ENCODE results near the gene VAV3. TPM values are rescaled to one million over a fixed set of nuclear protein-coding genes. Genes with fewer than 3 reads are reported as not detected.

Gene VAV3
- total RNA-seq, 1 experiment from 2014 or later, result 38.2 TPM

DNA sequence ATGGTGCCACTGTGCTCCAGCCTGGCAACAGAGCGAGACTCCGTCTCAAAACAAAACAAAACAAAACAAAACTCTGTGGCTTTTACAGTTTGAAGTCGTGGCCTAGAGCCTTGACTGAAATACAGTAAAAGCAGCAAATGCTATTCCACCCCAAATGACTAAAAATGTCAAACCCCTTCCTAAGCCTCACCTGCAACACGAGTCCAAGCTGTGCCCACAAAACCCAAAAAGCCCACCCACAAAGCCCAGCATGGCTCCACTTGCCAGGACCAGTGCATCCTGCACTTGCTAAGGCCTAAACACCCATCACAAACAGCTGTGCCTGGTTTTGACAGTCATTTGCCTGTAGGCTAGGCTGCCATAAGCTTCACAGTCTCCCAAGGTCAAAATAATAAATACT is 21.3 kb downstream of the VAV3 start:
- CTCF ChIA-PET, result no interaction called here
- no peaks in the 10 kb centered on the region for H3K4me1 Mint-ChIP-seq (ENCODE audit: low read depth, unreplicated experiment)
- H3K27ac Mint-ChIP-seq (ENCODE audit: unreplicated experiment), result no peak overlapping the region
- intact Hi-C loops (cut with micrococcal nuclease; ENCODE audit: unreplicated experiment), result no loop called here
- TF ChIP-seq, protein P1, sequence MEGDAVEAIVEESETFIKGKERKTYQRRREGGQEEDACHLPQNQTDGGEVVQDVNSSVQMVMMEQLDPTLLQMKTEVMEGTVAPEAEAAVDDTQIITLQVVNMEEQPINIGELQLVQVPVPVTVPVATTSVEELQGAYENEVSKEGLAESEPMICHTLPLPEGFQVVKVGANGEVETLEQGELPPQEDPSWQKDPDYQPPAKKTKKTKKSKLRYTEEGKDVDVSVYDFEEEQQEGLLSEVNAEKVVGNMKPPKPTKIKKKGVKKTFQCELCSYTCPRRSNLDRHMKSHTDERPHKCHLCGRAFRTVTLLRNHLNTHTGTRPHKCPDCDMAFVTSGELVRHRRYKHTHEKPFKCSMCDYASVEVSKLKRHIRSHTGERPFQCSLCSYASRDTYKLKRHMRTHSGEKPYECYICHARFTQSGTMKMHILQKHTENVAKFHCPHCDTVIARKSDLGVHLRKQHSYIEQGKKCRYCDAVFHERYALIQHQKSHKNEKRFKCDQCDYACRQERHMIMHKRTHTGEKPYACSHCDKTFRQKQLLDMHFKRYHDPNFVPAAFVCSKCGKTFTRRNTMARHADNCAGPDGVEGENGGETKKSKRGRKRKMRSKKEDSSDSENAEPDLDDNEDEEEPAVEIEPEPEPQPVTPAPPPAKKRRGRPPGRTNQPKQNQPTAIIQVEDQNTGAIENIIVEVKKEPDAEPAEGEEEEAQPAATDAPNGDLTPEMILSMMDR (IDR thresholded peaks at IDR 0.05; ENCODE audit: unreplicated experiment), result no peak
- peaks cover 31% of the 10 kb centered on the region for H3K27me3 Mint-ChIP-seq (ENCODE audit: unreplicated experiment)
- peaks cover 4% of the 10 kb centered on the region for H3K9me3 Mint-ChIP-seq (ENCODE audit: low read depth, unreplicated experiment)
- BruUV-seq (replicated peaks), result no TSS peak
- DNase-seq, result no peak
- H3K4me3 Mint-ChIP-seq (ENCODE audit: low read depth, unreplicated experiment), result no peak overlapping the region
- H3K36me3 Mint-ChIP-seq (ENCODE audit: insufficient read depth, unreplicated experiment), result no peaks in the 10 kb centered on the region

DNA sequence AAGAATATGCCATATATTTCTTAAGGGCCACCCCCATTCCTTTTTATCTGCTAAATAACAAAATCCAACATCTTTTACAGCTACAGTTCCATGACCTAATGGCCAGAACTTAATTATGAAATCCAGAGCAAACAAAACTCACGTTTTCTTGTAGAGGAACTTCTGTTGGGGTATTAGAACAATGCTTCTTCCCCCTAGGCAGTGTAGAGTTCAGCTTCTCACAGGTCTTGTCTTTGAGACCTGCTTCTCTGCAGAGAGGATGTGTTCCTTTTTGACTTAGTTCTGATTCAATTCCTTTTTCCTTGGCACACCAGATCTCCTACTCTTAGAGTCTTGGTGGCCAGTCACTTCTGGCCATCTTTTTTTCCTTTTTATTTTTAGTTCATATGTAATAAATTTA is 22.2 kb downstream of the VAV3 start:
- peaks cover 31% of the 10 kb centered on the region for H3K27me3 Mint-ChIP-seq (ENCODE audit: unreplicated experiment)
- intact Hi-C loops (cut with micrococcal nuclease; ENCODE audit: unreplicated experiment), result no loop called here
- TF ChIP-seq, protein P1 (IDR thresholded peaks at IDR 0.05; ENCODE audit: unreplicated experiment), result no peak
- H3K36me3 Mint-ChIP-seq (ENCODE audit: insufficient read depth, unreplicated experiment), result no peaks in the 10 kb centered on the region
- no peak overlapping the region for H3K27ac Mint-ChIP-seq (ENCODE audit: unreplicated experiment)
- CTCF ChIA-PET, result no interaction called here
- no TSS peak for BruUV-seq (replicated peaks)
- no peak for DNase-seq
- no peaks in the 10 kb centered on the region for H3K4me1 Mint-ChIP-seq (ENCODE audit: low read depth, unreplicated experiment)
- no peak overlapping the region for H3K4me3 Mint-ChIP-seq (ENCODE audit: low read depth, unreplicated experiment)
- peaks cover 4% of the 10 kb centered on the region for H3K9me3 Mint-ChIP-seq (ENCODE audit: low read depth, unreplicated experiment)

DNA sequence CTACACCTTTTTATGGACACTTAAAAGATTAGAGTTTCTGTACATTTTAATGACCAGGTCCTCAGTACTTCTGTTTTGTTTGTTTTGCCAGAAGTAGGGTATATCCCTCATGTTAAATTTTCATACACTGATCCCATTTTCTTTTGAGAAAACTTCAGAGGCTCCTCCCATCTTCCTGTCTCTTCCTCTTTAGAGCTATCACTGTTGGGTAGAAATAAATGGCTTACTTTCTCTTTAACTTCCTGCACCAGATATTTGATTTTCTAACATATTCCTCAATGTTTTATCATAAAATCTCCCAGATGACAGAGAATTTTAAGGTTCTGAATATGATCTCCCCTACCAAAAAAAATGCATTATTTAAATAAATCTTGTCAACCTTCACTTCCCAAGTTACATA is 23.4 kb downstream of the VAV3 start:
- H3K4me1 Mint-ChIP-seq (ENCODE audit: low read depth, unreplicated experiment), result peaks cover 8% of the 10 kb centered on the region
- H3K9me3 Mint-ChIP-seq (ENCODE audit: low read depth, unreplicated experiment), result peaks cover 4% of the 10 kb centered on the region
- TF ChIP-seq, protein P1 (IDR thresholded peaks at IDR 0.05; ENCODE audit: unreplicated experiment), result no peak
- H3K27ac Mint-ChIP-seq (ENCODE audit: unreplicated experiment), result no peak overlapping the region
- CTCF ChIA-PET, result no interaction called here
- intact Hi-C loops (cut with micrococcal nuclease; ENCODE audit: unreplicated experiment), result no loop called here
- peaks cover 2% of the 10 kb centered on the region for H3K36me3 Mint-ChIP-seq (ENCODE audit: insufficient read depth, unreplicated experiment)
- no peak for DNase-seq
- no peak overlapping the region for H3K4me3 Mint-ChIP-seq (ENCODE audit: low read depth, unreplicated experiment)
- peaks cover 26% of the 10 kb centered on the region for H3K27me3 Mint-ChIP-seq (ENCODE audit: unreplicated experiment)
- no TSS peak for BruUV-seq (replicated peaks)

- intact Hi-C loops (cut with micrococcal nuclease; ENCODE audit: unreplicated experiment), result no loop called here
- DNase-seq, result no peak
Observed at GRCh38 chr1:107941123-107941522, 23.9 kb downstream of the VAV3 start.

More at GRCh38 chr1:107941123-107941522, 23.9 kb downstream of the VAV3 start:
- Mint-ChIP-seq H3K36me3 (ENCODE audit: insufficient read depth, unreplicated experiment) (peaks cover 5% of the 10 kb centered on the region), H3K4me3 (ENCODE audit: low read depth, unreplicated experiment) (no peak overlapping the region), H3K4me1 (ENCODE audit: low read depth, unreplicated experiment) (peaks cover 8% of the 10 kb centered on the region), H3K27me3 (ENCODE audit: unreplicated experiment) (peaks cover 22% of the 10 kb centered on the region), H3K27ac (ENCODE audit: unreplicated experiment) (no peak overlapping the region), H3K9me3 (ENCODE audit: low read depth, unreplicated experiment) (peaks cover 4% of the 10 kb centered on the region)
- TF ChIP-seq, protein P1 (IDR thresholded peaks at IDR 0.05; ENCODE audit: unreplicated experiment), result no peak
- CTCF ChIA-PET, result no interaction called here
- BruUV-seq (replicated peaks), result no TSS peak

Measured in Calu3 (cell line).